H9 (cell line): ENCODE data around the gene IFI27. TPM values are rescaled to one million over a fixed set of nuclear protein-coding genes. Genes with fewer than 3 reads are reported as not detected.

ENCODE experiments used
- DNase-seq: peaks from one replicate; pipeline ENCODE4 v3.0.0-alpha.2; 2017
- H2AFZ ChIP-seq: one replicate; pipeline ENCODE4 v1.6.1; 2013; ENCODE audit warnings: mild to moderate bottlenecking, low read length, control low read depth, moderate library complexity
- H2AK5ac ChIP-seq: 2 replicates; pipeline ENCODE4 v1.6.1; 2013; ENCODE audit warnings: low read length, control low read depth, mixed read lengths; ENCODE audit not compliant: insufficient read length
- H2BK120ac ChIP-seq: one replicate; pipeline ENCODE4 v1.6.1; 2013; ENCODE audit warnings: low read depth, mild to moderate bottlenecking, low read length, control low read depth, inconsistent platforms; ENCODE audit not compliant: poor library complexity, severe bottlenecking
- H2BK12ac ChIP-seq: 2 replicates; pipeline ENCODE4 v1.6.1; 2013; ENCODE audit warnings: low read length, control low read depth, mixed read lengths, low read depth; ENCODE audit not compliant: insufficient read length
- H2BK15ac ChIP-seq: 2 replicates; pipeline ENCODE4 v1.6.1; 2013; ENCODE audit warnings: low read depth, low read length, control low read depth
- H2BK20ac ChIP-seq: one replicate; pipeline ENCODE4 v1.6.1; 2013; ENCODE audit warnings: low read depth, mild to moderate bottlenecking, low read length, control low read depth, inconsistent platforms; ENCODE audit not compliant: poor library complexity, severe bottlenecking
- H2BK5ac ChIP-seq: 2 replicates; pipeline ENCODE4 v1.6.1; 2013; ENCODE audit warnings: low read length, control low read depth, mixed read lengths; ENCODE audit not compliant: insufficient read length
- H3K14ac ChIP-seq: 2 replicates; pipeline ENCODE4 v1.6.1; 2013; ENCODE audit warnings: low read length, control low read depth; ENCODE audit not compliant: insufficient read depth
- H3K18ac ChIP-seq: 2 replicates; pipeline ENCODE4 v1.6.1; 2013; ENCODE audit warnings: low read depth, mild to moderate bottlenecking, mixed read lengths, low read length, control low read depth; ENCODE audit not compliant: insufficient read length
- H3K23ac ChIP-seq: 2 replicates; pipeline ENCODE4 v1.6.1; 2013; ENCODE audit warnings: low read length, control low read depth, mixed read lengths, low read depth; ENCODE audit not compliant: insufficient read length
- H3K23me2 ChIP-seq: 2 replicates; pipeline ENCODE4 v1.6.1; 2013; ENCODE audit warnings: low read depth, mild to moderate bottlenecking, mixed read lengths, low read length, control low read depth; ENCODE audit not compliant: insufficient read length, poor library complexity, severe bottlenecking
- H3K27ac ChIP-seq: 2 replicates; pipeline ENCODE4 v1.5.1; 2013; ENCODE audit warnings: low read length, control low read depth, mixed read lengths, low read depth; ENCODE audit not compliant: insufficient read length
- H3K27me3 ChIP-seq: 2 replicates; pipeline ENCODE4 v1.6.1; 2013; ENCODE audit warnings: low read length, control low read depth, inconsistent platforms; ENCODE audit not compliant: insufficient read depth
- H3K4ac ChIP-seq: 2 replicates; pipeline ENCODE4 v1.6.1; 2013; ENCODE audit warnings: low read depth, mild to moderate bottlenecking, control low read depth, inconsistent platforms, low read length, moderate library complexity
- H3K4me1 ChIP-seq: 2 replicates; pipeline ENCODE4 v1.6.1; 2013; ENCODE audit warnings: low read length, control low read depth, inconsistent platforms; ENCODE audit not compliant: insufficient read depth
- H3K4me2 ChIP-seq: 2 replicates; pipeline ENCODE4 v1.6.1; 2013; ENCODE audit warnings: low read length, control low read depth, mixed read lengths; ENCODE audit not compliant: insufficient read length, insufficient read depth
- H3K56ac ChIP-seq: 2 replicates; pipeline ENCODE4 v1.6.1; 2013; ENCODE audit warnings: low read depth, mild to moderate bottlenecking, mixed read lengths, low read length, control low read depth; ENCODE audit not compliant: insufficient read length
- H3K79me1 ChIP-seq: 2 replicates; pipeline ENCODE4 v1.6.1; 2013; ENCODE audit warnings: low read depth, mild to moderate bottlenecking, moderate library complexity, low read length, control low read depth, inconsistent platforms; ENCODE audit not compliant: insufficient read depth, poor library complexity, severe bottlenecking
- H3K79me2 ChIP-seq: 2 replicates; pipeline ENCODE4 v1.6.1; 2013; ENCODE audit warnings: low read length, control low read depth, inconsistent platforms; ENCODE audit not compliant: insufficient read depth
- H3K9ac ChIP-seq: 2 replicates; pipeline ENCODE4 v1.6.1; 2013; ENCODE audit warnings: low read length, control low read depth, mixed read lengths; ENCODE audit not compliant: insufficient read length; ENCODE audit errors: extremely low read depth
- H3K9me3 ChIP-seq: one replicate; pipeline ENCODE4 v1.6.1; 2013; ENCODE audit warnings: low read depth, low read length, inconsistent platforms; ENCODE audit not compliant: control insufficient read depth
- H3T11ph ChIP-seq: one replicate; pipeline ENCODE4 v1.6.1; 2013; ENCODE audit warnings: mild to moderate bottlenecking, low read length, control low read depth, inconsistent platforms
- H4K20me1 ChIP-seq: one replicate; pipeline ENCODE4 v1.6.1; 2013; ENCODE audit not compliant: control insufficient read depth, insufficient read length, insufficient read depth
- H4K5ac ChIP-seq: 2 replicates; pipeline ENCODE4 v1.6.1; 2013; ENCODE audit warnings: low read depth, mild to moderate bottlenecking, mixed read lengths, low read length, control low read depth; ENCODE audit not compliant: insufficient read length
- H4K8ac ChIP-seq: replicated peaks from 2 replicates; pipeline ENCODE4 v1.6.1; 2013; ENCODE audit warnings: low read length, control low read depth, mixed read lengths, low read depth; ENCODE audit not compliant: insufficient read length
- H4K91ac ChIP-seq: 2 replicates; pipeline ENCODE4 v1.6.1; 2013; ENCODE audit warnings: low read depth, mild to moderate bottlenecking, moderate library complexity, mixed read lengths, low read length, control low read depth; ENCODE audit not compliant: insufficient read length
- H3K27ac Mint-ChIP-seq, 3 experiments: 2 replicates in 2 of 3; 3 replicates in 1 of 3; pipeline ENCODE4 v1.8.0; 2020 to 2021; ENCODE audit warnings: mixed read lengths in 3 of 3, mild to moderate bottlenecking in 1 of 3, moderate library complexity in 1 of 3
- H3K27me3 Mint-ChIP-seq: 2 replicates; pipeline ENCODE4 v1.8.0; 2021; ENCODE audit warnings: low read depth, mild to moderate bottlenecking, moderate library complexity, mixed read lengths
- H3K36me3 Mint-ChIP-seq, 3 experiments: 2 replicates in 2 of 3; 3 replicates in 1 of 3; pipeline ENCODE4 v1.8.0; 2020 to 2021; ENCODE audit warnings: low read depth in 3 of 3, mixed read lengths in 3 of 3; ENCODE audit not compliant: insufficient read depth in 1 of 3
- H3K4me1 Mint-ChIP-seq, 2 experiments: 2 replicates each; pipeline ENCODE4 v1.8.0; 2020; ENCODE audit warnings: mixed read lengths in 2 of 2
- H3K4me3 Mint-ChIP-seq, 2 experiments: 2 replicates in 1 of 2; 3 replicates in 1 of 2; pipeline ENCODE4 v1.8.0; 2020 to 2021; ENCODE audit warnings: mild to moderate bottlenecking in 2 of 2, mixed read lengths in 2 of 2, moderate library complexity in 1 of 2
- H3K9me3 Mint-ChIP-seq, 2 experiments: 2 replicates in 1 of 2; 3 replicates in 1 of 2; pipeline ENCODE4 v1.8.0; 2020; ENCODE audit warnings: mild to moderate bottlenecking in 2 of 2, mixed read lengths in 2 of 2, moderate library complexity in 1 of 2
- CTCF ChIP-seq: fragments of 200-600 bp; sonication (generic); conservative IDR thresholded peaks from 3 replicates; pipeline ENCODE4 v1.8.0; 2021; ENCODE audit warnings: antibody characterized with exemption, mild to moderate bottlenecking
- WGBS: extraction: QIAGEN DNeasy Blood & Tissue Kit; methylation state at CpG from one replicate; pipeline ENCODE4 v1.1.7; 2013; ENCODE audit warnings: missing lambda C conversion rate, low lambda C conversion rate, mixed read lengths; ENCODE audit not compliant: insufficient read length; ENCODE audit errors: extremely low coverage; 5-methylcytosine and 5-hydroxymethylcytosine counted together
- total RNA-seq: library from RNA; stranded (reverse); gene quantifications from 2 replicates; pipeline ENCODE4 v1.2.1, GENCODE V29; 2021

The IFI27 gene
- total RNA-seq, 1 experiment from 2014 or later, result 1.7 TPM

GRCh38 chr14:94099006-94099405 is 11.5 kb upstream of the IFI27 start:
- Histone ChIP-seq H3K9me3 (no peaks in the 10 kb centered on the region), H4K8ac (no peak overlapping the region), H2BK120ac (no peak overlapping the region), H3K4me1 (no peaks in the 10 kb centered on the region), H4K91ac (no peak overlapping the region), H3K56ac (no peak overlapping the region), H3K27me3 (no peaks in the 10 kb centered on the region), H3T11ph (no peak overlapping the region), H4K20me1 (no peaks in the 10 kb centered on the region), H3K23ac (no peak overlapping the region), H2BK5ac (no peak overlapping the region), H3K18ac (no peak overlapping the region), H3K4me2 (no peak overlapping the region), H2AFZ (no peak overlapping the region), H3K79me2 (no peaks in the 10 kb centered on the region), H4K5ac (no peak overlapping the region), H3K9ac (no peak overlapping the region), H2BK12ac (no peak overlapping the region), H3K23me2 (no peaks in the 10 kb centered on the region), H3K4ac (no peak overlapping the region), H2AK5ac (no peak overlapping the region), H3K14ac (no peak overlapping the region), H3K27ac (no peak overlapping the region), H2BK20ac (no peak overlapping the region), H2BK15ac (no peak overlapping the region; the same call in 1 of the 2 replicates), H3K79me1 (no peaks in the 10 kb centered on the region)
- DNase-seq, result peak; percentile 8
- Mint-ChIP-seq H3K4me1 (peaks cover 0 to 8% of the 10 kb centered on the region in 2 experiments; a peak in 3 of 4 replicates), H3K36me3 (peaks cover 0 to 5% (median 1%) of the 10 kb centered on the region in 3 experiments; a peak in 2 of 7 replicates), H3K27ac (no peak overlapping the region; a peak in 1 of 7 replicates), H3K4me3 (no peak overlapping the region), H3K27me3 (no peaks in the 10 kb centered on the region), H3K9me3 (no peaks in the 10 kb centered on the region; a peak in 1 of 5 replicates)
- TF ChIP-seq CTCF, result no peak
- no CpG with 5 or more reads among the region's 6 CpGs for WGBS
